HG03135 (cell line): ENCODE measurements around the gene PEX11G.

Experiments
- ATAC-seq: cut with Tn5 transposase; IDR thresholded peaks from one replicate; pipeline ENCODE4 v1.9.1; 2021; ENCODE audit warnings: mild to moderate bottlenecking, moderate library complexity; ENCODE audit not compliant: unreplicated experiment

PEX11G gene

DNA sequence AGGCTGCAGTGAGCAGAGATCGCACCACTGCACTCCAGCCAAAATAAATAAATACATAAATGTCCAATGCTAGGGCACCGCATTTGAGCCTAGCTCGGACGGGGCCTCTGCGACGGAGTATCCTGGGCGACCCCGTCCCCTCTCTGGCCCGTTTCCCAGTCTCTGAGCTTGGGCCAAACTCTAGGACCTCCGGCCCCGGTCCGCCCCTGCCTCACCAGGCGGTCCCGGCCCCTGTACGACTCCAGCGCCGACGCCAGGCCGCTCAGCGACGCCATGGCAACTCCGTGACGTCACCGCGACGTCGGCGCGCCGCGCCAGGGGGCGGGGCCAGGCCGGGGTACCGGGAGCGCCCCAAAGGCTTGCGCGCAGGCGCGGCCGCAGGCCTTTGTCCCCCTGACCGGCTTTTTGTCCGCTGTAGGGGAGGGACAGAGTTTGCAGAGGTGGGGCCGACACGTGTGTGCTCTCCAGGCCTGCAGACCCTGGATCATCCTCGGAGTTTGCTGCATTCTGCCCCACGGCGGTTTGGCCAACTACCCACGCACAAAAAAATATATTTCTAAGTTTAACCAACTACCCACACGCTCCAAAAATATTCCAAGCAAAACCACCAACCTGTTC lies at the start of gene PEX11G:
PEX11G (minus strand) TSS at position 300 of the 618 bp plus-strand sequence; CDS start at position 275, 25 bp downstream.
- peak; percentile 82 for ATAC-seq

DNA sequence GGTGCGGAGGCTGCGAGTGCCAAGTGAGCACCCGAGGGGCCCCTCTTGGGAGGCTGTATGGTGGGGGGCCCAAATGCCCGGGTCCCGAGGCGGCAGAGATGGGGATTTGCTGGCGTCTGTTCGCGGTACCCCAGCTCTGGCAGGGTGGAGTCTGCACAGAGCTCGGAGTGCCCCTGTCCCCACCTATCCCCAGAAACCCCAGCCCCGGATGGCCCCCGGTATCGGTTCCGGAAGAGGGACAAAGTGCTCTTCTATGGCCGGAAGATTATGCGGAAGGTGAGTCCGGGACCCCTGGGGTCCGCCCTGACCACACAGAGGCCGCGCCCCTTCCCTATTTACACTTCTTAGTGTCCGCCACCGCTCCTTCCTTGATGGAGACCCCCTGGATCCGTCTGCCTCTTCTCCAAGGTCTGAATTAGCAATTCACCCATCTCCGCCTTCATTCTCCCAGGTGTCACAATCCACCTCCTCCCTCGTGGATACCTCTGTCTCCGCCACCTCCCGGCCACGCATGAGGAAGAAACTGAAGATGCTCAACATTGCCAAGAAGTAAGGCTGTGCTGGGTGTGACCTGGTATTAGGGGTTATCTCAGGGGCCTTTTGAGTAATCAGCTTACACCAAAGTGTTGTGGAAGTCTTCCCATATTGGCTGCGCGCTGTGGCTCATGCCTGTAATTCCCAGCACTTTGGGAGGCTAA lies 47.3 kb upstream of the PEX11G start:
- ATAC-seq: no peak

DNA sequence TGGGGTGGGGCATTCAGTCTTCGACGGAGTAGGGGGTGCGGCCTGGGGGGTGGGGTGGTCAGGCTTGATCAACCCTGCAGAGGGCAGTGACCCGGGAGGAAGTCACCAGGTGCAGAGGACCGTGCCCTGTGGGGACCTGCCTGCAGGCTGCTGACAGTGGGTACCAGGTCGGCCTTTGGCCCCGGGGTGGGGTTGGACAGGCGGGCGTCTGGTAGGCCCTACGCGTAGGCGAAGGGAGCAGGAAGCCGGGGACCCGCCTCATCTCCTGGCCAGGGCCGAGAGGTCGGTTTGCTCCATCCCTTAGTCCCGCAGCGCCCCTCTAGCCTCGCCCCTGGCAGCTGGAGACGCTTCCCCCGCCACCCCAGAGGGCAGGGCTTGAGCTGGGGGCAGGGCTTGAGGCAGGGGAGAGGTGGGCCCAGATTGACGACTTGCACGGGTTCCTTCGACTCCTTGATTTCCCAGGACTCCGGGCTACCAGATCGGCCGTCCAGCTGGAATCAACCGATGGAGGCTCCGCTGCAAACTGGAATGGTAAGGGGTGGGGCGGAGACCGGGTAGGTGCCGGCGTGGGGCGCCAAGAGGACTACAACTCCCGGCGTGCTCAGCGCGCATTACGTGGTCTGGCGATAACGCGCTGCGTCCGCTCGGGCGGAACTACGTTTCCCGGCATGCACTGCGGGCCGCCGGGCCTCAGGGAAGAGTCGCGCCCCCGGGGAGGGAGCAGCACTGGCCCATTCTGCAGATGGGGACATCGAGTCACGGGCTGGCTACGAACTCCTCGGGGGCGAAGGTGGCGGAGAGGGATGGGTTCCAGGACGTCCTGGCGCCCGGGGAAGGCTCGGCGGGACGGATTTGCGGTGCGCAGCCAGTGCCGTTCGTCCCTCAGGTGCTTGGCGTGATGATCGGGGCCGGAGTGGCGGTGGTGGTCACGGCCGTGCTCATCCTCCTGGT lies 46.5 kb upstream of the PEX11G start, which contains the start of gene PNPLA6:
PNPLA6 (plus strand) TSS at position 671 of the 951 bp plus-strand sequence; CDS start at position 743, 72 bp downstream.
- ATAC-seq: peak; percentile 61

DNA sequence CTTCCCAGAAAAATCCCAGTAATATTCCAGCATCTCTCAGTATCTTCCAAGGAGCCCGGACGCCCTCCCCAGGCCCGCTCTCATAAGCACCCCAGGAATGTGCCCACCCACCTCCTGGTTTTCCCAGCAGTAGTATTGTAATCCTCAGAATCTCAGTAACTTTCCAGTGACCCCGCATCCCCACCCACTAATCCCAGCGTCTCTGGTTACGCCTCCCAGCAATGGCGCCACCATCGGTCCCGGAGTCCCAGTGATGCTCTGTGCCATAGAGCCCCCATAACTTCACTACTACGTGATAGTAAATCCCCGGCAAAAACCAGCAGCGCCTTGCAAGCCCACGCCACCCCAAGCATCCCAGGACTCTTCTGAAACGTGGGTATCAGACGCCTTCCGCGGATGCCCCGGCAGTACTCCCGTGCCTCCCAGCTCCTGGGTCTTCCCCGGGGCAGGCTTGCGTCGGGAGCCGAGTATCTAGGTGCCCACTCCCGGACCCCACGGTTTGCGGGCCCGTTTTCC lies 45.8 kb upstream of the PEX11G start:
- peak; percentile 6 for ATAC-seq

DNA sequence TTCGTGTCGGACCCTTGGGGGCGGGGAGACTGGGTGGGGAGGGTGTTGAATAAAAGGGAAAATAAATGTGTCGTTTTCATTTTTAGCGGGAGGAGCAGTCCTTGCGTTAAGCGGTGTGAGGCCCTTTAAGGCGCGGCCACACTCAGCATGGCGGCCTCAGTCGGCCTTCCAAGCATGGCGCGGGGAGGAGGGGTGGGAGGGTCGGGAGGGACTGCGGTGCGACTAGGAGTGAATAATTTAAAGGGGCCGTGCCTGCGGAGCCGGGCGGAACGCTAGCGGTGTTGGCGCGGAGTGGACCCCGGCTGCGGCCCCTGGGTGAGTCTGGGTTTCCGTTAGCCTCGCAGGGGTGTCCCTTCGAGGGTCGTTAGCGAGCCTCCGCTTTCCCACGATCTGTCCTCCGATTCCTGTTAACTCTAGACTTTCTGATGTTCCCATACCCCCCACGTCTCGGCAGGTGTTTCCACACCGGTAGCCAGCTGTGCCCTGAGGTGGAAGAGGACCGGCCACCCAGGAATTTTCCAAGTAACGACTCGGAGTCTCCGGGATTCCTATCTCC lies 45.2 kb upstream of the PEX11G start:
- peak; percentile 47 for ATAC-seq

- ATAC-seq: no peak
Measured at GRCh38 chr19:7533281-7533885, 44.5 kb upstream of the PEX11G start.

- ATAC-seq: no peak
Measured at GRCh38 chr19:7529610-7530490, 41.0 kb upstream of the PEX11G start.

DNA sequence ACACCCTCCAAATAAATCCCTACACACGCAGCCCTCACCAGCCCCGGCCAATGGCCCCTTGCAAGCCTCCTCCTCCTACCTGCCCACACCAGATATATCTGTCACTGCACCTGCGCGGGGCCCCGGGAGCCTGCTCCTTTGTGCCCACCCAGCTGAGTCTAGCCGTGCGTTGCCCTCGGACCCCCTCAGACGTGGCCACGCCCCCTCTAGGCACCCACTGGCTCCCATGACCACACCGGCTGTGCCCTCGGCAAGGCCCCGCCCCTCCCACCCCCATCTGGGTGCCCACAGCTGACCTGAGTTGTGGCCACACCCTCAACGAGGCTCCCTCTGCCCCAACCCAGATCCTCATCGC lies 40.4 kb upstream of the PEX11G start:
- ATAC-seq: no peak

DNA sequence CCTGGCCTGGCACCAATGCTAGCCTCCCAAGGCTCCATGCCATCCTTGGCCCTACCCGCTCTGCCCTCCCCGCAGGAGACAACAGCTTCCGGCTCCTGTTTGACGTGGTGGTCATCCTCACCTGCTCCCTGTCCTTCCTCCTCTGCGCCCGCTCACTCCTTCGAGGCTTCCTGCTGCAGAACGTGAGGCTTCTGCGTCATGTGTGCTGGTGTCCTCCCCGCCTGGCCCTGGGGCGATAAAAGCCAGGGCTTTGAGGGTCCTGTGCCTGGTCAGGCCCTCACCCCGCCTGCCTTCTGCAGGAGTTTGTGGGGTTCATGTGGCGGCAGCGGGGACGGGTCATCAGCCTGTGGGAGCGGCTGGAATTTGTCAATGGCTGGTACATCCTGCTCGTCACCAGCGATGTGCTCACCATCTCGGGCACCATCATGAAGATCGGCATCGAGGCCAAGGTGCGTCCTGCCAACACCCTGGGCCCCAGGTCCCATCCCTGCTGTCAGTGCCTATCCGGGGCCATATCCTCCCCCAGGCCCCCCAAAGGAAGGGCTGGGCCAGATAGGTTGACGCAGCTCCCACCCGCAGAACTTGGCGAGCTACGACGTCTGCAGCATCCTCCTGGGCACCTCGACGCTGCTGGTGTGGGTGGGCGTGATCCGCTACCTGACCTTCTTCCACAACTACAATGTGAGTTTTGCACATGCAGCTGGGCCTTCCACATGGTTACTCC lies 39.8 kb upstream of the PEX11G start:
- no peak for ATAC-seq

- no peak for ATAC-seq
Measured at GRCh38 chr19:7528192-7528519, 39.3 kb upstream of the PEX11G start.

- ATAC-seq: no peak
Measured at GRCh38 chr19:7527516-7528191, 38.8 kb upstream of the PEX11G start.

DNA sequence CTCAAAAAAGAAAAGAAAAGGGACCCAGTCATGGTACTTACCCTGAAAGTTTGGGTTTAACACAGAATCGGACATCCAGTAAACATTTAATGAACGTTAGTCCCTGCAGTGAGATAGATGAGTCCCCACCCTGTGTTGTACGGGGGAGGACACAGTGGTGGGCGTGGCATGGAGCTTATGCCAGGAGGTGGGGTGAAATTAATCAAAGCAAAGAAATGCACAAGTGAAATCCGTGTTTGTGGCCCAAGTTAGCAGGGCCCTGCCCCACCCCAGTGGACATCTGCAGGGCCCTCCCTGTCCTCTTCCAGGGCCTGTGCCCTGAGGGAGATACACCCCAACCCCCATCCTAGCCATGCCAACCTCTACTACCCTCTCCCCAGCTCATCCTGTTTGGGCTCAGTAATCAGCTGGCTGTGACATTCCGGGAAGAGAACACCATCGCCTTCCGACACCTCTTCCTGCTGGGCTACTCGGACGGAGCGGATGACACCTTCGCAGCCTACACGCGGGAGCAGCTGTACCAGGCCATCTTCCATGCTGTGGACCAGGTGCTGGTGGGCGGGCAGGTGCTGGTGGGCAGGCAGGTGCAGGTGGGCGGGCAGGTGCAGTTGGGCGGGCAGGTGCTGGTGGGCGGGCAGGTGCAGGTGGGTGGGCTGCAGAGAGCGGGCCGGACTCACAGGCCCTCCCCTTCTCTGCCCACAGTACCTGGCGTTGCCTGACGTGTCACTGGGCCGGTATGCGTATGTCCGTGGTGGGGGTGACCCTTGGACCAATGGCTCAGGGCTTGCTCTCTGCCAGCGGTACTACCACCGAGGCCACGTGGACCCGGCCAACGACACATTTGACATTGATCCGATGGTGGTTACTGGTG lies 37.5 kb upstream of the PEX11G start:
- no peak for ATAC-seq

GRCh38 chr19:7524992-7525739 lies 36.3 kb upstream of the PEX11G start:
- no peak for ATAC-seq

DNA sequence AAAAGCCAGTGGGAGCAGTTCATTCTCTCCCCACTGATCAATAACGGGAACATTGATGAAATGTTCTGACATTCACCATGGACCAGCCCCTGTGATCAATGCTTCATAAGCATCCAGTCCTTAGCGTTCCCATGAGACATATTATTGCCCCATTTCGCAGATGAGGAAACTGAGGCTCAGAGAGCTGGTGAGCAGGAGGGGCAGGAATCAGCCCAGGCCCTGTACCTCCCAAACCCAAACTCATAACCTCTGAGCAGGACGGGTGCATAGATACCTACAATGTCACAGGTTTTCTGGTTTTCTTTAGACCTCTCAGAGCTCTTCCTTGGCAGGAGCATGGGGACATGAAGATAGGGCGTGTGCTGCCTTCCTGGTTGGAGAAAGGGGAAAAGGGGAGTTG lies 35.7 kb upstream of the PEX11G start:
- ATAC-seq: no peak

- ATAC-seq: peak; percentile 8
Measured at GRCh38 chr19:7522923-7523667, 34.3 kb upstream of the PEX11G start.
